ENCODE data around the gene TNS3. TPM values are rescaled to one million over a fixed set of nuclear protein-coding genes. Genes with fewer than 3 reads are reported as not detected.

The TNS3 gene
- polyA plus RNA-seq, 1 donor from 2014 or later, result 12.5 TPM

DNA sequence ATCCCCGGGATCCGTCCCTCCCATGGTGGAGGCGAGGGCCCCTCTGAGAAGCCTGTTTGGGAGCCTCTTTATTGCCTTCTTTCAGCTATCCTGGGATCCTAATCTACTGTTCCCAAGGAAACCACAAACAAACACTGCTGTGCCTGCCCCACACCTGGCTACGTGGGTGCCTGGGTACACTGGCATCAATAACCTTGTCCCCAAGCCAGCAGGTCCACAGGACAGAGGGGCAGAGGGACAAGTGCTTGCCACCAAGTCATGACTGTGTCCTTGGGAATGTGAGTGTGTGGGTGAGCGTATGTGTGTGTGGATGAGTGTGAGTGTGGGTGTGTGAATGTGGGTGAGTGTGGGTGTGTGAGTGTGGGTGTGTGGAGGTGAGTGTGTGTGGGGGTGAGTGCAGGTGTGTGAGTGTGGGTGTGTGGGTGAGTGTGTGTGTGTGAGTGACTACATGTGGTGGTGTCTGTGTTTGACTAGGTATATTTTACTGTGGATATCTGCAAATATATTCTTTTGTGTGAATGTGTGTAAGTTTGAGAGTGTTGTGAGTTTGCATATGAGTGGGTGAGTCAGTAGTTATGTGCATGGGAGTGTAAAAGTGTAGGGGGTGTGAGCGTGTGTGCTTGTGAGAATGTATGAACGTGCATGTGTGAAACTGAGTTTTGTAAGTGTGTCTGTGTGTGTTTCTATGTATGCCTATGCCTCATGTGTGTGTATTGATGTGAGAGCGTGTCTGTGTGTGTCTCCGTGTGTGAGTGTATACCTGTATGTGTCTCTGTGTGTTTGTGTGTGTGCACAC lies 96.1 kb downstream of the TNS3 start:
- no peaks in the 10 kb centered on the region for H3K27me3 Mint-ChIP-seq
- H3K4me1 Mint-ChIP-seq, result peaks cover 22 to 37% (median 31%) of the 10 kb centered on the region in 3 donors
- H3K4me3 Mint-ChIP-seq, result no peak overlapping the region
- no peaks in the 10 kb centered on the region for H3K36me3 Mint-ChIP-seq
- peak overlapping the region in 1 of 3 donors; percentile 7 for H3K27ac Mint-ChIP-seq
- no peaks in the 10 kb centered on the region for H3K9me3 Mint-ChIP-seq

DNA sequence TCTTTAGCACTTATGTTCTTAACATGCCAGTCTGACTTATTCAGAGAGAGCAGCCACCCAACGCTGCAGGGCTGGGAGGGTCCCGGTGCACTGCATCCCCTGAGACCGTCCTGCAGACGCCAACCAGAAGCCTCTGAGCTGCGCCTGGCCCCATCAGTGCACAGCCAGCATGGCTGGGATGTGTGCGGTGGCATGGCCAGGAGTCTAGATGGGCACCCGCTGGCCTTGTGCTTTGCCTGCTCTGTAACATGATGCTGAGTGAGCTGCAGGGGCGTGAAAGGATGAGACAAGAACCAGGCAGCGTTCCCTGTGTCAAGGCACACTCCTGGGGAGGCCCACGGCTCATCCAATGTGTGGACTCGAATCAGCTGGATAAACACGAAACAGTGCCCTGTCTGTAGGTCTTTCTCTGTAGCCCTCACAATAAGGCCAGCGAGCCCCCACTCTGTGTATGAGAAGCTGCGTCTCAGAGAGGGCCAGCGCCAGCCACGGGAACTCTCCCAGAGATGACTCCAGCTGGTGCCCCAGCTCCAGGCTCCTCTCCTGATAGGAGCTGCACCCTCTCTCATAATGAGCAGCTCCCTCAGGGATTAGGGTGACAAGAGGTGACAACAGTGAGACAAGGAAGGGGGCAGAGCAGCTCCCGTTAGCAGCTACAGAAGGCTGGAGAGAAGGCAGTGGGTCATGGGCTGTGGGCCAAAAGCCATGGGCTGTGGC lies 96.8 kb downstream of the TNS3 start:
- H3K4me1 Mint-ChIP-seq, result peaks cover 29 to 45% (median 39%) of the 10 kb centered on the region in 3 donors
- no peaks in the 10 kb centered on the region for H3K27me3 Mint-ChIP-seq
- H3K36me3 Mint-ChIP-seq, result no peaks in the 10 kb centered on the region
- no peaks in the 10 kb centered on the region for H3K9me3 Mint-ChIP-seq
- H3K4me3 Mint-ChIP-seq, result no peak overlapping the region
- H3K27ac Mint-ChIP-seq, result no peak overlapping the region

DNA sequence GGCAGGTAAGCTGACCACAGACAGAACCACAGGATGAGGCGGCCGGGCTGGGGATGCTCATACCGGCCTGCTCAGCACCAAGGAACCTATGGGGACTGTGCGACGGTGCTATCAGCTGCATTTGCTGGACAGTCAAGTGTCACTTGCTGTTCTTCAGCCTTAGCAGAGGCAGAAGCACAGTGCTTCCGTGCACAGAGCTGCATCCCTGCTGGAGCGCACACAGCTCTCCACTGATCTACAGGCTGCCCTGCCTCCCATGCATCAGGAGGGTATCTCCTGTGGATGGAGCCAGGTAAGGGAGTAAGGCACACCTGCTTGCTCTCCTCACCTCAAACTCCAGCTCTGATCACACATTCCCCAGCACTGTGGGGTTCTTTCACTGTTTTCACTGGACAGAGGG lies 97.5 kb downstream of the TNS3 start:
- Mint-ChIP-seq H3K27me3 (no peaks in the 10 kb centered on the region), H3K4me3 (no peak overlapping the region), H3K36me3 (no peaks in the 10 kb centered on the region), H3K27ac (no peak overlapping the region), H3K9me3 (no peaks in the 10 kb centered on the region), H3K4me1 (peaks cover 30 to 50% (median 41%) of the 10 kb centered on the region in 3 donors)

DNA sequence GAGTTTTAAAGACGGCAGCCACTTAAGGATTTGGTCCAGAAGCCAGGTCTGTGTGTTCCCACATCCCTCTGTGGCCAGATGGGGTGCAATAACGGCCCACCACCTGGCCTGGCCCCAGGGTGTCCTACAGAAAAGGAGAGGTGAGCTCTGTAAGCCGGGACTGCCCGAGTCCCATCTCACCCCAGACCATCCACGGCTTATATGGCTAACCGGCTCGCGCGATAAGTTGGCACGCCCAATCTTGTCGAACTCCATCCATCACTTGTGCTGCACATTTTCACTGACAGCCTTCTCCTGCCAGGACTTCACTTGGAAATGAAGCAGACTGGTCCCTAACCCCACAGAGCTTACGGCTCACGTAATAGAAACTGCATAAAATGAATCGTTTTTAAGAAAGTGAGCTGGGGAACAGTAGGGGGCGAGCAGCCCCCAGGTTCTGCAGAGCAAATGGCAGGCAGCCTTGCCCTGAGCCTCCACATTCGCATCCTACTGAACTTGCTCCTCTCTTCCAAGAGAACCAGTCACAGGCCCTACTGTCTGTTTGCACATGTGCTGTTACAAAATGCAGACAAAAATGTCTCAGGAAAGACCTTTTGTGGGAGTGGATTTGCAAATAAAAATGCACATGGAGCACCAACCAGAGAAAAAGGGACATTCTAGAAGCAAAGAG lies 98.2 kb downstream of the TNS3 start:
- no peaks in the 10 kb centered on the region for H3K9me3 Mint-ChIP-seq
- H3K4me1 Mint-ChIP-seq, result peaks cover 32 to 51% (median 41%) of the 10 kb centered on the region in 3 donors
- no peaks in the 10 kb centered on the region for H3K27me3 Mint-ChIP-seq
- H3K27ac Mint-ChIP-seq, result peak overlapping the region in 1 of 3 donors; percentile 39
- no peaks in the 10 kb centered on the region for H3K36me3 Mint-ChIP-seq
- H3K4me3 Mint-ChIP-seq, result no peak overlapping the region

DNA sequence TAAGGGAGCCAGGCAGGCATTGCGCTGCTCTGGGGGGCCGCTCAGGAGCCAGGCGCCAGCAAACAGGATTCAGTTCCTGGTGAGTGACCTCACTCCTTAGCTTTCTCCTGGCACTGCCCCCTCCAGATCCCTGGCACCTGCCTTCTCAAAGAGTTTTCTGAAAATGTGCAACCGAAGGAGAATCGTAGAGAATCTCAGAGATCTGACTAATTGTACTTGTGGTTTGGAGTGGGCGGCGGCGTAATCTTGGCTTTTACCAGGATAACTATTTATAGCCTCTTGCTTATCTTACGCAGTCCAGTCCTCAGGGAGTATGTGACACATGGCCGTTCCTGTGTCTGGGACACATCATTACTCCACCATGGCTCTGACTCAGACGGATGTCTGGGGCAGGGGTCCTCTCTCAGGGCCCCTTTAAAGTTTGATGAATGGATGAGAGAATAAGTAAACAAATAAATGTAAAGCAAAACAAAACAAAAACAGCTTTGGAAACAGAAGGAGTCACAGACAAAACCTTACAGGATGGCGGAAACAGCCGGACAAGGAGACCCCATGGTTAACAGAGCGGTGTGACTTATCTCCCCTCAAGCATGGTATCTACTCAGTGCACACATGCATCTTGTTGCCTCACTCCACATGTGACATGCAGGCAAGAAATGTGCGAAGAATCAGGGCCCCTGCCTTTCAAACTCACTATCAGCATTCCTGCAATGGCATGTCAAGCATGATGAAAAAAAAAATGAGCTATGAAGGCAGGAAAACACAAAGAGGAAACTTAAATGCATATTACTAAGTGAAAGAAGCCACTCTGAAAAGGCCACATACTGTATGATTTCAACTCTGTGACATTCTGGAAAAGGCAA lies 99.7 kb downstream of the TNS3 start:
- peak overlapping the region in 3 of 4 donors; percentile 47 to 89 (median 84) for H3K4me3 Mint-ChIP-seq

DNA sequence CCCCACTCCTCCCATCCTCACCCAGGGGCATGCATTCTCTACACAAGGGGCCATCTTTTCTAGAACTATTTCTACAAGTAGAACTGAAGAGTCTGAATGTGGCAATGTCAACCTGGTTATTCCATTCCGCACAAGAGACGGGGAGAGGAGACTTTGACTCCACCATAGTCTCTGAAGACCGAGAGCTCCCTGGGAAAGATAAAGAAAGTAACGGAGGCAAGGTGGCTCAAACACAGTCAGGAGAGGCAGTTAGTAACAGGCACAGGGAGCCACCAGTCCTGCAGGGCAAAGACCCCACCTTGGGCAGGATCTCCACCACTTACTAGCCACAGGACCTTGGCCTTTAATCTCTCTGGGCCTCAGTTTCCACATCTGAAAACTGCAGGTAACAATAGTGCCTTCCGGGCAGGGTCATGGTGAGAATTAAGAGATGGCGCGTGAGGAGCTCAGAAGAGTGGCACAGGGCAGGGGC lies 100.3 kb downstream of the TNS3 start:
- peak overlapping the region; percentile 90 to 94 (median 93) for H3K27ac Mint-ChIP-seq
- no peaks in the 10 kb centered on the region for H3K9me3 Mint-ChIP-seq
- H3K27me3 Mint-ChIP-seq, result no peaks in the 10 kb centered on the region
- H3K36me3 Mint-ChIP-seq, result no peaks in the 10 kb centered on the region
- peak overlapping the region; percentile 47 to 89 (median 78) for H3K4me3 Mint-ChIP-seq
- peaks cover 30 to 52% (median 37%) of the 10 kb centered on the region in 3 donors for H3K4me1 Mint-ChIP-seq

More for the DNA sequence above, 99.7 kb downstream of the TNS3 start:
- Mint-ChIP-seq H3K36me3 (no peaks in the 10 kb centered on the region), H3K27ac (peak overlapping the region; percentile 90 to 94 (median 93)), H3K9me3 (no peaks in the 10 kb centered on the region), H3K27me3 (no peaks in the 10 kb centered on the region), H3K4me1 (peaks cover 30 to 52% (median 37%) of the 10 kb centered on the region in 3 donors)

DNA sequence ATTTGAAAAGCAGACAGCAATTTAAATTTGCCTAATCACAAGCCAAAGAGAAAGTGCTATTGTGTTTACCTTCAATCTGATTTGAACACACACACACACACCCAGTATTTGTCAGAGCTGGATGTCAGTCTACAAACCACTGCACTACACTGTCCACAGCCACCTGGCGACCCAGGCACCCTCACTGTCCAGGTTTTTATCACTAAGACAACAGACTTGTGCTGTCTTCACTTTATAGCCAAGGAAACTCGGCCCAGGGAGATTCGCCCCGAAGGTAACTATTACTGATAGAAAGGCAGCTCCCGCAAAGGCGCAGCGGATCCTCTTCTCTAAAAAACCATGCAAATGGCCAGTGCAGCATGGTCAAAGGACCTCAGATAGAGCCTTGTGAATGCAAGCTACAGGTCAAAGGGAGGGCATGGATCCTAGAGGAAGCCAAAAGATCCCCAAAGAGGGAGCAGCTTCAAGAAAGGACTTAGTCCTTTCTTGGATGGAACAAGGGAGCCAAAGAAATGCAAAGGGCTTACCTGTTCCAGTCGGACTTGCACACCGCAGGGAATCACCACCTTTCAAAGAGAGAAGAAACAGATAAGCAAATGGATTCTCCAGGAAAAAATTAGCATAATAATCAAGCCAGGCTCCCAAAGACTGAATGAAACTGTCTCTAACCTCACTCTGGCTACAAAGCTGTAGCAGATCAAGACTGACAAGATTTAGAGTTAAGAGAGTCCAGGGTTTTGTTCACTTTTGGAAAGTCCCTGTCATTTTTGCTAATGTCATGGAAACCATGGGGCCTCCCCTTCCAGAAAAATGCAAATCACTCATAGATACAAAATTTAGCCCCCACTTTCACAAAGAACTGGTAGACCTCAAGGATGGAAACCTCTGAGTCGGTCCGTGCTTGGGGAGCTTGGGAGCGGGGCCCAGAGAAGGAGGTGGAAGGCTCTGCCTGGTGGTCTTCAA lies 101.1 kb downstream of the TNS3 start:
- peaks cover 33 to 56% (median 37%) of the 10 kb centered on the region in 3 donors for H3K4me1 Mint-ChIP-seq
- H3K36me3 Mint-ChIP-seq, result no peaks in the 10 kb centered on the region
- H3K27me3 Mint-ChIP-seq, result no peaks in the 10 kb centered on the region
- H3K4me3 Mint-ChIP-seq, result peak overlapping the region; percentile 47 to 91 (median 78)
- no peaks in the 10 kb centered on the region for H3K9me3 Mint-ChIP-seq
- H3K27ac Mint-ChIP-seq, result peak overlapping the region; percentile 90 to 94 (median 93)

DNA sequence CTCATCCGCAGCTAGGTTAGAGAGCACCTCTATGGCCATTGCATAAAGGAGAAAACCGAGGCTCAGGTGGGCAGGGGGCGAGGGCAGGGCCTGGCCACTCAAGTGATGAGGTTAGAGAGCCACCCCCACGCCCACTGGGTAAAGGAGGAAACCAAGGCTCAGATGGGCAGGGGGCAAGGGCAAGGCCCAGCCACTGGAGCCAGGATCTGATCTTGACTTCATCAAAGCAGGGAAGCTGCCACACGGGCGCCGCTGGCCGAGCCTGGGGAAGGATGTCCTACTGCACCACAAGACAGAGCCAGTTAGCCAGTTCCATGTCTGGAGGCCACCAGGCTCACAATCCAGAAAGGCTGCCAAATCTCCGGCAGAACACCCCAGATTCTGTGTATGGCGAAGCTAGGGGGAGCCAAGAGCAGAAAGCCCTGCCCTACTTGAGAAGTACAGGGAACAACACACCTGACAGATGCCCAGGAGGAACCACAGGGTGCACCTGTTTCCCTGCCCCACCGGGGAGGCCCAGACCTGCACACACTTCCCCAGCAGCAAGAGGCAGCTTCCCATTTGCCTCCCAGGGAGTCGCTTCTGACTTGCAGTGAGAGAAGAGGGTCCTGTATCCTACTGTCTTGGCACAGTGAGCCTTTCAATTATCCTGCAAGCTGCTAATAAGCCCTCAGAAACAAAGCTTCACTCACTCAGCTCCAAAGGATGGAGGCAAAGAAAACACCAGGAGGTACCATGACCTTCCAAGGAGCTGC lies 101.9 kb downstream of the TNS3 start:
- Mint-ChIP-seq H3K4me3 (peak overlapping the region; percentile 42 to 91 (median 59)), H3K27ac (peak overlapping the region; percentile 90 to 94 (median 93)), H3K4me1 (peaks cover 33 to 55% (median 37%) of the 10 kb centered on the region in 3 donors), H3K36me3 (no peaks in the 10 kb centered on the region), H3K27me3 (no peaks in the 10 kb centered on the region), H3K9me3 (no peaks in the 10 kb centered on the region)

DNA sequence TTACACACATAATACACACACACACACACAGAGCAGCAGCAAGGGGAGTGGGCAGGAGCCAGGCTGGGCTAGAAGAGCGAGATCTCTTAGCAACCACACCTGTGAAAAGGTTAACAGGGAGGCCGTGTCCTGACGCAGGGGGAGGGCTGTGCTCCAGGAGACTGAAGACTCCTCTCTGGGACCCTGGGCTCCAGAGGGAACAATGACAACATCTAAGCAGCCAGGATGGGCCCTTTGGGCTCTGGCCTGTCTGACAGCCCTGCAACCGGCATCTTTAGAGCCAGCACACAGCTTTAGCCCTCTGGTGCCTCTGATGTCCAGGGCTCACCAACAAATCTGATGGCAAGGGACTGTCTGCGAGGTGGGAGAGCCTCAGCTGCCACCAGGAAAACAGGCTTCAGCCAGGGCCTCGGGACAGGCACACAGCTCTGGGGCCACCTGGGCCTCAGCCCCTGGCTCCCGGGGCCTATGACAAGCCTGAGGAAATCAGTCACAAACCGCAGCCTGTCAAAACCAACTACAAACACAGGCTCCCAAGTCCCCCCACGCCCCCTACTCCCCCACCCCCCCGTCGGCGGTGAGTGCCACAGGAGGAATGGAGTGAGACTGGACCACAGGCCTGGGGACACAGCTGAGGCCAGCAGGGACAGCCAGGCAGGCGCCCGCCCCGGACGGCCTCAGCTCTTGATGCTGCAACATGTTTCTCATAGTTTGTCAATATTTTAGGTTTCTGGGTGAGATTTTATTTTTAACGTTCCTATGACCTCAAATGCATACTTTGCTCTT lies 102.8 kb downstream of the TNS3 start:
- H3K4me3 Mint-ChIP-seq, result peak overlapping the region in 3 of 4 donors; percentile 30 to 45 (median 38)
- H3K27me3 Mint-ChIP-seq, result no peaks in the 10 kb centered on the region
- H3K4me1 Mint-ChIP-seq, result peaks cover 33 to 53% (median 37%) of the 10 kb centered on the region in 3 donors
- H3K9me3 Mint-ChIP-seq, result no peaks in the 10 kb centered on the region
- no peaks in the 10 kb centered on the region for H3K36me3 Mint-ChIP-seq
- no peak overlapping the region for H3K27ac Mint-ChIP-seq

DNA sequence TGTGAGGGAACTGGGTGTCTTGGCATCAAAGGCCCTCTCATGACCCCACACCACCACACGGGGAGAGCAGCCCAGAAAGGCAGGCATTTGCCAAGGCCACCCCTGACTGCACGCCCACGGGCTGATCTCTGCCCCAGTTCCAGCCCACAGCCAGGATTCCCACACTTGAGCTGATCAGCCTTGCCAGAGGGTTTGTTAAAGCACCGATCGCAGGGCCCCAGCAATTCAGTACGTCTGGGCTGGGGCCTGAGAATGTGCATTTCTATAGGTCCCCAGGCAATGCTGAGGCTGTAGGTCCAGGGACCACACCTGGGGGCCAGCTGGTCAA lies 103.9 kb downstream of the TNS3 start:
- Mint-ChIP-seq H3K9me3 (no peaks in the 10 kb centered on the region), H3K4me1 (peaks cover 31 to 50% (median 33%) of the 10 kb centered on the region in 3 donors), H3K36me3 (no peaks in the 10 kb centered on the region), H3K27me3 (no peaks in the 10 kb centered on the region), H3K27ac (no peak overlapping the region), H3K4me3 (no peak overlapping the region)

DNA sequence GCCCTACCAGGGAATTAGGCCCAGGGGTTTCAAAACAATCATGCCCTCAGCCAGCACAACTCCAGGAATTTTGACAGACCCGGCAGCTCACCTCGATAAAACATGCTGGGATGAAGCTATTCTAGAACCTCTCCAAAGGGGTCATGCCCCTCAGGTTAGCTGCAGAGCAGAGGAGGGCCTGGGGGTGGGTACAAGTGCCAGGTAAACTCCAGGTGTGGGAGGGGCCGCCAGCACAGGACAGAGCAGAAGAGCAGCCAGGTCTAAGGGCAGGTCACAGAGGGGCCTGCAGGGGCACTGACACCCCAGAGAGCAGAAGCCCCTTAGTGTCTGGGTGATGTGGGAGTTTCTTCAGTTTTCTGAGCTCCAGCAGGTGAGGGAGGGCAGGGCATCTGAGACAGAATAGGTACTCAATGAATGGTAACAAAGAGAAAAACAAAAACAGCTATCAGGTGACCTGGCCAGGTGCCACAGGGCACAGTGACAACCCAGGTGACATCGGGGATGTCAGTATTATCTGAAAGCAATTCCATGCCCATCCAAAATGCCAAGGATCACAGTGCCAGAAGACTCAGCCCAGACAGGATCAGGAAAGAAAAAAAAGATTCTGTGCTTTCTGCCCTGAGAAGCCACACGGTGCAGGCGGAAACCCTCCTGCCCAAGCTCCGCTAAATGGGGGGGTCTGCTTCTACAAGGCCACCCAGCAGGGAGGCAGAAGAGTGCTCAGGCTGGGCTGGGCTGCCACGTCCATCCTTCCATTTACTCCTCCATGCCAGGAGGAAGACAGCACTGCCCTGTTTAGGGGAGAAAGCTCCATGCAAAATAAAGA lies 104.5 kb downstream of the TNS3 start:
- Mint-ChIP-seq H3K4me3 (no peak overlapping the region), H3K36me3 (no peaks in the 10 kb centered on the region), H3K27ac (no peak overlapping the region), H3K27me3 (peaks cover 1% of the 10 kb centered on the region), H3K4me1 (peaks cover 29 to 44% (median 32%) of the 10 kb centered on the region in 3 donors), H3K9me3 (no peaks in the 10 kb centered on the region)

DNA sequence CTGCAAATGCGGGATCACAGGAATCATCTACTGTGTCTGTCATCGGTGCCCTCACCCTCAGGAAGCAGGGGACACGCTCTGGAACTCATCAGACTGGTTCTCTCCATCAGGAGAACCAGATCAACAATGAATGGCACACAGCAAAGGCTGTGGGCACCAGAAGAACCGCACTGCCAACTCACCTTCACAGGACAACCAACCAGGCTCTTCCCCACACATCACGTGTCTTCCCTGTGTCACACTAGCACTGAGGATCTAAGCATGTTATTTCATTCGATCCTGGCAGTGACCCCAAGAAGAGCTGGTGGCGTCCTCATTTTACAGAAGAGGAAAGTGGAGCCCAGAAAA lies 106.1 kb downstream of the TNS3 start:
- H3K9me3 Mint-ChIP-seq, result no peaks in the 10 kb centered on the region
- peaks cover 1% of the 10 kb centered on the region for H3K27me3 Mint-ChIP-seq
- peaks cover 16 to 29% (median 21%) of the 10 kb centered on the region in 3 donors for H3K4me1 Mint-ChIP-seq
- peak overlapping the region in 1 of 4 donors; percentile 56 for H3K4me3 Mint-ChIP-seq
- no peaks in the 10 kb centered on the region for H3K36me3 Mint-ChIP-seq
- H3K27ac Mint-ChIP-seq, result peak overlapping the region in 1 of 3 donors; percentile 46

All from IgD-negative memory B cell (primary cell).